Neural crest cell (in vitro differentiated cells): ENCODE results near the gene RNF214. TPM values are rescaled to one million over a fixed set of nuclear protein-coding genes. Genes with fewer than 3 reads are reported as not detected.
"Not testable (repeated sequence)": the region's sequence is repeated elsewhere in the genome, so short reads cannot be mapped to it uniquely, and the experiment has no call there.

ENCODE experiments used
- DNase-seq: peaks from one replicate; pipeline ENCODE4 v3.0.0; 2021; ENCODE audit warnings: low read depth, mixed read lengths, low spot score
- H3K27ac Mint-ChIP-seq: one replicate; pipeline ENCODE4 v1.8.0; 2021; ENCODE audit warnings: mild to moderate bottlenecking, mixed read lengths; ENCODE audit not compliant: unreplicated experiment
- H3K27me3 Mint-ChIP-seq: 2 replicates; pipeline ENCODE4 v1.8.0; 2021; ENCODE audit warnings: low read depth, mild to moderate bottlenecking, mixed read lengths
- H3K36me3 Mint-ChIP-seq: 2 replicates; pipeline ENCODE4 v1.8.0; 2021; ENCODE audit warnings: low read depth, mild to moderate bottlenecking, mixed read lengths
- H3K4me1 Mint-ChIP-seq: 2 replicates; pipeline ENCODE4 v1.8.0; 2021; ENCODE audit warnings: mixed read lengths
- H3K4me3 Mint-ChIP-seq: one replicate; pipeline ENCODE4 v1.8.0; 2021; ENCODE audit warnings: mild to moderate bottlenecking, mixed read lengths
- H3K9me3 Mint-ChIP-seq: 2 replicates; pipeline ENCODE4 v1.8.0; 2021; ENCODE audit warnings: mixed read lengths
- long read RNA-seq: library from polyadenylated mRNA; unstranded; transcript quantifications from one replicate; pipeline ENCODE4 v2.0.0, GENCODE V29; 2020
- total RNA-seq: library from RNA; stranded (reverse); gene quantifications from 2 replicates; pipeline ENCODE4 v1.2.1, GENCODE V29; 2021
- TF ChIP-seq, protein P1 (sequence below): fragments of 200-600 bp; sonication (generic); conservative IDR thresholded peaks from 2 replicates; pipeline ENCODE4 v1.5.0; 2021; ENCODE audit warnings: antibody characterized with exemption, mild to moderate bottlenecking

RNF214 gene
- 47.2 and 47.5 TPM in 2 replicates for total RNA-seq
- long read RNA-seq, partial matches to known transcripts = 2 of 5 reads
- long read RNA-seq, other reads (novel, unspliced or antisense) = 3 of 5 reads

DNA sequence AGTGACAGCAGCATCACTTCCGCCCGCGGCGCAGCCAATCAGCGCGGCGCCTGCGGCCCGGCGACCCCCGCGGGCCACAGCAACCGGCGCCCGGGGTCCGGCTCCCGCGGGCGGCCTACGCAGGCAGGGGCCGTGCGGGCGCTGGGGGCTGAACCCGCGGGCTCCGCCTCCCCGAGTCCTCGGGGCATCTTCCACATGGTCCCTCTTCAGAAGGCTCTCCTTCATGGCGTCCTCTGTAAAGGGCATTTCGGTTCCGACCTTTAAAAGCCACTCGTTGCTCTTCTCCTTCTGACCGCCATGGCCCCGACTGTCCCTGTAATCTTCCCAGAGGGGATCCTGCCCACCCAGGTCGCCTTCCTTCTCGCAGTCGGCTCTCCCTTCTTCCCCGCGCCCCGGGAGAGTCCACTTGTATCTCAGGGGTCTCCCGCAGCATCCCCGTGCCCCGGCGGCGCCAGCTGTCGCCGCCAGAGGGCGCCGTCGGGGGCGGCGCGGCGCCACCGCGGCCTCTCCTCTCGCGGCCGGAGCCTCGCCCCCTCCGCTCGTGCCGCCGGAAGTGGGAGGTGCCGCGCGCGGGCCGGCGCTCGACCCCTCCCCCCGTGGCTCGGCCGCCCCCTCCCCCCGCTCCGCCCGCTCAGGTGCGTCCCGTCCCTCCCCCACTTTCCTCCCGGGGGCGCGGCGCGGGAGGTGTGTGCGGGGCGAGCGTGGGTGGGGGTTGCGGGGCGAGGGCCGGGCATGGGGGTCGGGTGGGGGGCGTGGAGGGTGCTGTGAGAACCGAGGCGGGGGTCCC lies at the start of gene RNF214:
Gene RNF214, plus strand, starts transcription at position 580 of the 787 bp plus-strand sequence. CDS start 1,602 bp downstream, outside the sequence.
- Mint-ChIP-seq H3K4me1 (peaks cover 32% of the 10 kb centered on the region), H3K36me3 (peaks cover 3% of the 10 kb centered on the region), H3K27me3 (no peaks in the 10 kb centered on the region), H3K9me3 (no peaks in the 10 kb centered on the region), H3K4me3 (peak within 1 kb of the TSS; percentile 99), H3K27ac (peak within 1 kb of the TSS; percentile 99)
- TF ChIP-seq, protein P1, sequence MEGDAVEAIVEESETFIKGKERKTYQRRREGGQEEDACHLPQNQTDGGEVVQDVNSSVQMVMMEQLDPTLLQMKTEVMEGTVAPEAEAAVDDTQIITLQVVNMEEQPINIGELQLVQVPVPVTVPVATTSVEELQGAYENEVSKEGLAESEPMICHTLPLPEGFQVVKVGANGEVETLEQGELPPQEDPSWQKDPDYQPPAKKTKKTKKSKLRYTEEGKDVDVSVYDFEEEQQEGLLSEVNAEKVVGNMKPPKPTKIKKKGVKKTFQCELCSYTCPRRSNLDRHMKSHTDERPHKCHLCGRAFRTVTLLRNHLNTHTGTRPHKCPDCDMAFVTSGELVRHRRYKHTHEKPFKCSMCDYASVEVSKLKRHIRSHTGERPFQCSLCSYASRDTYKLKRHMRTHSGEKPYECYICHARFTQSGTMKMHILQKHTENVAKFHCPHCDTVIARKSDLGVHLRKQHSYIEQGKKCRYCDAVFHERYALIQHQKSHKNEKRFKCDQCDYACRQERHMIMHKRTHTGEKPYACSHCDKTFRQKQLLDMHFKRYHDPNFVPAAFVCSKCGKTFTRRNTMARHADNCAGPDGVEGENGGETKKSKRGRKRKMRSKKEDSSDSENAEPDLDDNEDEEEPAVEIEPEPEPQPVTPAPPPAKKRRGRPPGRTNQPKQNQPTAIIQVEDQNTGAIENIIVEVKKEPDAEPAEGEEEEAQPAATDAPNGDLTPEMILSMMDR = peak; percentile 98
- DNase-seq = peak; percentile 72

DNA sequence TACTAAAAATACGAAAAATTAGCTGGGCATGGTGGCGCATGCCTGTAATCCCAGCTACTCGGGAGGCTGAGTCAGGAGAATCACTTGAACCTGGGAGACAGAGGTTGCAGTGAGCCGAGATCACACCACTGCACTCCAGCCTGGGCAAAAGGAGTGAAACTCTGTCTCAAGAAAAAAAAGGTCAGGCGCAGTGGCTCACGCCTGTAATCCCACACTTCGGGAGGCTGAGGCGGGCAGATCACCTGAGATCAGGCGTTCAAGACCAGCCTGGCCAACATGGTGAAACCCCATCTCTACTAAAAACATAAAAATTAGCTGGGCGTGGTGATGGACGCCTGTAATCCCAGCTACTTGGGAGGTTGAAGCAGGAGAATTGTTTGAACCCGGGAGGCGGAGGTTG lies 49.3 kb upstream of the RNF214 start:
- not testable (repeated sequence) for DNase-seq, H3K27me3 Mint-ChIP-seq, H3K27ac Mint-ChIP-seq

DNA sequence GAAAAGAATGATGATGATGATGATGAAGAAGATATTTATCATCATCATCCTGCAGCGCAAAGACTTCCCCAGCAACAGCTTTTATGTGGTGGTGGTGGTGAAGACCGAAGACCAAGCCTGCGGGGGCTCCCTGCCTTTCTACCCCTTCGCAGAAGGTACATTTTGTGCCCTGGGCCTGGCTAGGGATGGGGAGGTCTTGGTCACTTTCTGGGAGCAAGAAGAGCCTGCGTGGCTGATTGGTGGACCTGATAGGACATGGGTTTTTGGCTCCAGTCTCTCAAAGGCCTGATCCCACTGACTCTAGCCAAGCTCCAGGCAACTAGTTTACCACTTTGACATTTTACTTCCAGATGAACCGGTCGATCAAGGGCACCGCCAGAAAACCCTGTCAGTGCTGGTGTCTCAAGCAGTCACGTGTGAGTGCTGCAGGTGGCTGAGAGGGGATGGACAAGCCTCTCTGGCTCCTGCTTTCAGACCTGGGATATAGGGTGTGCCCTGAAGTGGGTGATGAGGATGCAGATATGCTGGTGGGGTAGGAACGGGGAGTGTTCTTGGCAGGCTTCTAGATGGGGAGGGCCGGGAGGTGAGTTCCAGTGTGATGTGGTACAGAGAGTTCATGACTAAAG lies 48.6 kb upstream of the RNF214 start:
- peaks cover 27% of the 10 kb centered on the region for H3K4me1 Mint-ChIP-seq
- no peaks in the 10 kb centered on the region for H3K27me3 Mint-ChIP-seq
- DNase-seq = no peak
- H3K4me3 Mint-ChIP-seq = peak overlapping the region; percentile 69
- TF ChIP-seq, protein P1 = no peak
- H3K27ac Mint-ChIP-seq = no peak overlapping the region
- H3K9me3 Mint-ChIP-seq = no peaks in the 10 kb centered on the region
- H3K36me3 Mint-ChIP-seq = no peaks in the 10 kb centered on the region

More for the DNA sequence above, 49.3 kb upstream of the RNF214 start:
- not testable (repeated sequence) for H3K4me3 Mint-ChIP-seq, H3K9me3 Mint-ChIP-seq, H3K36me3 Mint-ChIP-seq
- H3K4me1 Mint-ChIP-seq = peaks cover 33% of the 10 kb centered on the region

DNA sequence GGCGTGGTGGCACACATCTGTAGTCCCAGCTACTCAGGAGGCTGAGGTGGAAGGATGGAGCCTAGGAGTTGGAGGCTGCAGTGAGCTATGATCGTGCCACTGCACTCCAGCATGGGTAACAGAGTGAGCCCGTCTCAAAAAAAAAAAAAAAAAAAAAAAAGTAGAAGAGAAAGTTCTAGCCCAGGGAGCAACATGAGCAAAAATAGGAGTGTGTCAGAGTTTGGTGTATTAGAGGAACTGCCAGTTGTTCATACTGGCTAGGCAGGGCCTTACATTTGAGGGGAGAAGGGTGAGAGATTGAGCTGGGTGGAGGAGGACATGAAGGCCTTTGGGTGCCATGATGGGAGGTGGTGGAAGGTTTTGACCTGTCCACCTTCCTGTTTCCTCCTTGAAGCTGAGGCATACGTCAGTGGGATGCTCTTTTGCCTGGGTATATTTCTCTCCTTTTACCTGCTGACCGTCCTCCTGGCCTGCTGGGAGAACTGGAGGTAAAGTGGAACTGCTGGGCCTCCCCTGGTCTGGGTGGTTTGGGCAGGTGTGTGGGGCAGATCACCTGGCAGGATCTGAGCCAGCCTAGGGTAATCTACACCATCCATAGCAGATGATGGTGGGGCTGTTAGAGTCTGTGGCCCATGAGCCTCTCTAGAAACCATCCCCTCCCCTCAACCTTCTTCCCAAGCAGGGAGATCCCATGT lies 46.6 kb upstream of the RNF214 start:
- TF ChIP-seq, protein P1 = no peak
- peaks cover 11% of the 10 kb centered on the region for H3K4me1 Mint-ChIP-seq
- no peak overlapping the region for H3K4me3 Mint-ChIP-seq

DNA sequence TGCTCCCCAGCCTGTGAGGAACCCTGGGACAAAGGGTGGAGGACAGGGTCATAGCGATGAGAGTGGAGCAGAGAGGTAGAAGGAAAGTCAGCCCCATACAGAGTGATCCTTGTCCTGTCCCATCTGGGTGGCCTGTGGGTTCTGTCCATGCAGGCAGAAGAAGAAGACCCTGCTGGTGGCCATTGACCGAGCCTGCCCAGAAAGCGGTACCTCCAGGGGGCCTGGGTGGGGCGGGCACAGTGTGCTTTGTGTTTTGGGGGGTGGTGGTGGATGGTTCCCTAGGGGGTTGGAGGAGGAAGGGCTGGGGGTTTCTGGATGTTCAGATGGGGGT lies 46.1 kb upstream of the RNF214 start:
- Mint-ChIP-seq H3K27me3 (no peaks in the 10 kb centered on the region), H3K36me3 (no peaks in the 10 kb centered on the region), H3K9me3 (no peaks in the 10 kb centered on the region), H3K4me3 (no peak overlapping the region), H3K27ac (no peak overlapping the region), H3K4me1 (peaks cover 7% of the 10 kb centered on the region)
- TF ChIP-seq, protein P1 = no peak
- no peak for DNase-seq

More for the DNA sequence above, 46.6 kb upstream of the RNF214 start:
- Mint-ChIP-seq H3K27ac (peak overlapping the region; percentile 58), H3K36me3 (no peaks in the 10 kb centered on the region), H3K27me3 (no peaks in the 10 kb centered on the region), H3K9me3 (no peaks in the 10 kb centered on the region)
- no peak for DNase-seq
